Hematopoietic multipotent progenitor cell treated with erythropoietin and hydrocortisone succinate and interleukin-3 and kit ligand, for 15 days (in vitro differentiated cells): ENCODE results near the gene MBD6.
"Not testable (repeated sequence)": the region's sequence is repeated elsewhere in the genome, so short reads cannot be mapped to it uniquely, and the experiment has no call there.

Experiments
- DNase-seq: peaks from one replicate; pipeline ENCODE4 v3.0.0-alpha.2; 2015; ENCODE audit warnings: low spot score

MBD6 gene

GRCh38 chr12:57549909-57550640, 27.5 kb downstream of the MBD6 start, which contains the start of gene KIF5A:
Gene KIF5A, plus strand, starts transcription at chr12:57550044. Its CDS starts 228 bp downstream, at chr12:57550272.
- DNase-seq, result peak; percentile 63

GRCh38 chr12:57550641-57551549, 28.3 kb downstream of the MBD6 start:
- no peak for DNase-seq

- DNase-seq, result no peak
These were observed 29.1 kb downstream of the MBD6 start for GRCh38 chr12:57551637-57552305.

- peak; percentile 50 for DNase-seq
These were observed 29.7 kb downstream of the MBD6 start for GRCh38 chr12:57552306-57552651.

- peak; percentile 48 for DNase-seq
These were observed 30.2 kb downstream of the MBD6 start for GRCh38 chr12:57552835-57553313.

- DNase-seq, result no peak
These were observed 30.9 kb downstream of the MBD6 start for GRCh38 chr12:57553343-57554202.

GRCh38 chr12:57554453-57554852, 31.8 kb downstream of the MBD6 start:
- no peak for DNase-seq

- no peak for DNase-seq
These were observed 32.3 kb downstream of the MBD6 start for GRCh38 chr12:57554897-57555296.

- DNase-seq, result no peak
These were observed 36.2 kb downstream of the MBD6 start for GRCh38 chr12:57558864-57559263.

GRCh38 chr12:57560516-57560915, 37.9 kb downstream of the MBD6 start:
- DNase-seq, result no peak

GRCh38 chr12:57561117-57561516, 38.5 kb downstream of the MBD6 start:
- not testable (repeated sequence) for DNase-seq

- no peak for DNase-seq
These were observed 40.7 kb downstream of the MBD6 start for GRCh38 chr12:57563358-57563757.

- no peak for DNase-seq
These were observed 41.6 kb downstream of the MBD6 start for GRCh38 chr12:57564178-57564740.

GRCh38 chr12:57568838-57569237, 46.2 kb downstream of the MBD6 start:
- no peak for DNase-seq

GRCh38 chr12:57569858-57570257, 47.2 kb downstream of the MBD6 start:
- DNase-seq, result no peak

- DNase-seq, result not testable (repeated sequence)
These were observed 47.8 kb downstream of the MBD6 start for GRCh38 chr12:57570438-57570837.

- no peak for DNase-seq
These were observed 49.5 kb downstream of the MBD6 start for GRCh38 chr12:57571926-57572762.

- no peak for DNase-seq
These were observed 52.2 kb downstream of the MBD6 start for GRCh38 chr12:57574795-57575194.

GRCh38 chr12:57575771-57576612, 53.4 kb downstream of the MBD6 start:
- no peak for DNase-seq
